ENCODE data around the gene NABP2. TPM values are rescaled to one million over a fixed set of nuclear protein-coding genes. Genes with fewer than 3 reads are reported as not detected.
A peak's percentile ranks its signal among the peaks of the same experiment; 100 is the strongest.

The NABP2 gene
- total RNA-seq, 1 experiment from 2014 or later = 49.0 TPM

DNA sequence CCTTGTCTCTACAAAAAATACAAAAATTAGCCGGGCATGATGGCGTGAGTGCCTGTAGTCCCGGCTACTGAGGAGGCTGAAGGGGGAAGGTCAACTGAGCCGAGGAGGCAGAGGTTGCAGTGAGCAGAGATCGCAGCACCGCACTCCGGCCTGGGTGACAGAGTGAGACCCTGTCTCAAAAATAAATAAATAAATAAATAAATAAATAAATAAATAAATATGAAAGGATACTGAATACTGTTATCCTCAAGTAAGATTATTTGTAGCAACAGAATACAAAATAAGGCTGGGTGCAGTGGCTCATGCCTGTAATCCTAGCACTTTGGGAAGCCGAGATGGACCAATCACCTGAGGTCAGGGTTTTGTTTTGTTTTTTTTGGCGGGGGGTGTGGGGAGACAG lies 4.3 kb upstream of the NABP2 start:
- no peaks in the 10 kb centered on the region; the same call in 1 of the 2 replicates for H3K79me2 ChIP-seq (ENCODE audit: insufficient read depth, low read length)
- no peak overlapping the region for H4K5ac ChIP-seq (ENCODE audit: insufficient read length, low read depth, low read length)
- H2AK5ac ChIP-seq (ENCODE audit: insufficient read length, low read length) = no peak overlapping the region
- no peaks in the 10 kb centered on the region for H4K20me1 ChIP-seq (ENCODE audit: control insufficient read depth, insufficient read depth, insufficient read length)
- Mint-ChIP-seq H3K4me1 (peaks cover 24 to 31% of the 10 kb centered on the region in 2 experiments), H3K27me3 (ENCODE audit: low read depth) (no peaks in the 10 kb centered on the region; the same call in 1 of the 2 replicates), H3K9me3 (no peaks in the 10 kb centered on the region; a peak in 1 of 5 replicates), H3K4me3 (peak overlapping the region; percentile 38 to 70; a peak in 4 of 5 replicates), H3K27ac (0 out of 7 replicates have a peak overlapping the region, but pooled peaks of 1 of the 3 experiments have one; percentile 66), H3K36me3 (ENCODE audit: insufficient read depth in 1 of 3, low read depth in 3 of 3) (peaks cover 20 to 31% (median 27%) of the 10 kb centered on the region in 3 experiments)
- no peak overlapping the region for H4K91ac ChIP-seq (ENCODE audit: insufficient read length, low read depth, low read length)
- no peak overlapping the region for H3K18ac ChIP-seq (ENCODE audit: insufficient read length, low read depth, low read length)
- no peak overlapping the region for H3K56ac ChIP-seq (ENCODE audit: insufficient read length, low read depth, low read length)
- H2BK120ac ChIP-seq (ENCODE audit: low read depth, low read length, poor library complexity, severe bottlenecking) = no peak overlapping the region
- WGBS (ENCODE audit: extremely low coverage, insufficient read length, low lambda C conversion rate) = no CpG with 5 or more reads among the region's 9 CpGs
- H3K79me1 ChIP-seq (ENCODE audit: insufficient read depth, low read depth, low read length, poor library complexity, severe bottlenecking) = no peaks in the 10 kb centered on the region
- no peak overlapping the region for H3K9ac ChIP-seq (ENCODE audit: extremely low read depth, insufficient read length, low read length)
- no peak overlapping the region for H4K8ac ChIP-seq (replicated peaks; ENCODE audit: insufficient read length, low read depth, low read length)
- H2BK5ac ChIP-seq (ENCODE audit: insufficient read length, low read length) = no peak overlapping the region
- no peaks in the 10 kb centered on the region for H3K9me3 ChIP-seq (ENCODE audit: control insufficient read depth, low read depth, low read length)
- H3K4me1 ChIP-seq (ENCODE audit: insufficient read depth, low read length) = peaks cover 2% of the 10 kb centered on the region; the same call in 1 of the 2 replicates
- H3K4me2 ChIP-seq (ENCODE audit: insufficient read depth, insufficient read length, low read length) = no peak overlapping the region
- no peak overlapping the region for H2AFZ ChIP-seq (ENCODE audit: low read length)
- H3K23me2 ChIP-seq (ENCODE audit: insufficient read length, low read depth, low read length, poor library complexity, severe bottlenecking) = peaks cover 24% of the 10 kb centered on the region
- no peak overlapping the region for H3K4ac ChIP-seq (ENCODE audit: low read depth, low read length)
- H3K27ac ChIP-seq (ENCODE audit: insufficient read length, low read depth, low read length) = no peak overlapping the region
- no peak overlapping the region for H2BK12ac ChIP-seq (ENCODE audit: insufficient read length, low read depth, low read length)
- no peak overlapping the region for H3K14ac ChIP-seq (ENCODE audit: insufficient read depth, low read length)
- no peak for DNase-seq
- TF ChIP-seq, protein P1, sequence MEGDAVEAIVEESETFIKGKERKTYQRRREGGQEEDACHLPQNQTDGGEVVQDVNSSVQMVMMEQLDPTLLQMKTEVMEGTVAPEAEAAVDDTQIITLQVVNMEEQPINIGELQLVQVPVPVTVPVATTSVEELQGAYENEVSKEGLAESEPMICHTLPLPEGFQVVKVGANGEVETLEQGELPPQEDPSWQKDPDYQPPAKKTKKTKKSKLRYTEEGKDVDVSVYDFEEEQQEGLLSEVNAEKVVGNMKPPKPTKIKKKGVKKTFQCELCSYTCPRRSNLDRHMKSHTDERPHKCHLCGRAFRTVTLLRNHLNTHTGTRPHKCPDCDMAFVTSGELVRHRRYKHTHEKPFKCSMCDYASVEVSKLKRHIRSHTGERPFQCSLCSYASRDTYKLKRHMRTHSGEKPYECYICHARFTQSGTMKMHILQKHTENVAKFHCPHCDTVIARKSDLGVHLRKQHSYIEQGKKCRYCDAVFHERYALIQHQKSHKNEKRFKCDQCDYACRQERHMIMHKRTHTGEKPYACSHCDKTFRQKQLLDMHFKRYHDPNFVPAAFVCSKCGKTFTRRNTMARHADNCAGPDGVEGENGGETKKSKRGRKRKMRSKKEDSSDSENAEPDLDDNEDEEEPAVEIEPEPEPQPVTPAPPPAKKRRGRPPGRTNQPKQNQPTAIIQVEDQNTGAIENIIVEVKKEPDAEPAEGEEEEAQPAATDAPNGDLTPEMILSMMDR (conservative IDR thresholded peaks at IDR 0.05) = no peak
- H3K23ac ChIP-seq (ENCODE audit: insufficient read length, low read depth, low read length) = no peak overlapping the region
- no peak overlapping the region for H2BK20ac ChIP-seq (ENCODE audit: low read depth, low read length, poor library complexity, severe bottlenecking)
- no peaks in the 10 kb centered on the region for H3K27me3 ChIP-seq (ENCODE audit: insufficient read depth, low read length)
- H3T11ph ChIP-seq (ENCODE audit: low read length) = no peak overlapping the region
- no peak overlapping the region for H2BK15ac ChIP-seq (ENCODE audit: low read depth, low read length)
